Activated CD8-positive, alpha-beta memory T cell treated with anti-CD3 and anti-CD28 coated beads, Interleukin-2, amount 50 U/mL, for 24 hours (primary cell): Measurements from ENCODE around the gene DNAJC6.
"Not testable (repeated sequence)": the region's sequence is repeated elsewhere in the genome, so short reads cannot be mapped to it uniquely, and the experiment has no call there.

ENCODE experiments used
- DNase-seq: peaks from one replicate; pipeline ENCODE4 v3.0.0-alpha.2; 2020; ENCODE audit errors: extremely low read depth

DNAJC6 gene

GRCh38 chr1:65429078-65429477 is 119.7 kb downstream of the DNAJC6 start:
- DNase-seq: no peak

- no peak for DNase-seq
Observed at GRCh38 chr1:65429806-65430205, 120.5 kb downstream of the DNAJC6 start.

DNA sequence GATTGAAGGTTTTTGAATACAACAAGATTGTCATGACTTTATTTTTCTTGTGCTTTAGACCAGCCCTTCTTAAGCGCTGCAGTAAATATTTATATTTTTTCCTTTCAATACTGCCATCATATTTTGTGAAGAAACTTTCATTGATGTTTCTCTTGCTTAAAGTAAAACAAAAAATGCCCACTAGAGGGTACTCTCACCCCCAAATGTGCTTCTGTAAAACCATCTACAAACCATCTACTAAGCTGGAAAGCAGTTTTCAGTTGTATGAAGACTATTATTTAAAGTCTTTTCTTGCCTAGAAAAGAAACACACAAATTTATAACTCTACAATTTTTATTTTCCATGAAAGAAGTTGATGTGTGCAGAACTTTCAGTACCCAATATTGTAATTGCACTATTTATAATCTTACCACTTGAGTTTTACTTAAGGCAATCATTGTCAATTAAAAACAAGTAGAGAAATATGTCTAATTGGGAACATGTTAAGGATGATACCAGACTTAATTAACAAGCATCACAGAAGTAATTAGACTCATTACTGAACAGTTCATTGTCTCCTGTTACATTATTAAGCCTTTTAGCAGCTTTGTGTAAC is 121.9 kb downstream of the DNAJC6 start:
- DNase-seq: no peak

DNA sequence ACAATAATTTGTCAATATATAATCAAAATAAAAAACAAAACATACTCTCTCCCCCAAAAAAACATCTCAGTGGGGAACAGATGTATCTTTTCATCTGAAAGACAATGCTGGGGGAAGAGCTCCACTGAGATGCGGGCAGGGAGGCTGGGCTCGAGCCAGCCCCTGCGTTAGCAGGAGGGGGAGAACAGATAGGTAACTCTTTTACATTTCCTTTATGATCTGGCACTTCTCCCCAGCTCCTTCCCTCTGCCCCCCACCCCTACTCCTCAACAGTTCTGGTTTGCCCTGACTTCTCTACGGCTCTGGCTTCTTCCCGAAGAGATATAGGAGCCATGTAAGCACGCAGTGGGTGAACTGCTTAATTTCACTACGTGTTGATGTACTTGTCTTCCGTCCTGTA is 123.6 kb downstream of the DNAJC6 start:
- no peak for DNase-seq

GRCh38 chr1:65434255-65434654 is 124.9 kb downstream of the DNAJC6 start:
- no peak for DNase-seq

DNA sequence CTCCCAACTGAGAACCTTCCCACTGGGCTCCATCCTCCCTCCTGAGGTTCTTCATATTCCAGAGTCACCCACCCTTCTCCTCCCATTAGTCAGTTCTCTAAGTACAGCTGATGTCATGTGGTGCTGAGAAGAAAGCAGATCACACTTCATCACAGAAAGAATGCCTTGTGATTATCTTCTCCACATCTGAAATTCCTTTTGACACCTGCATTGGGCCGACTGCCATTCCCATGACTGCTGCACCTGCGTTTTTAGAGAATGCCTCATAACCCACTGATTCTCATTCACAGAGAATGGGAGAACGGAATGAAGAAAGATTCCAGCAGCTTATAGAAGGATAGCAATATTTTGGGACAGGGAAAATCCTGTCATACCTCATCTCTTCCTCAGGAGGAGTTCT is 125.4 kb downstream of the DNAJC6 start:
- DNase-seq: no peak

GRCh38 chr1:65435987-65436386 is 126.6 kb downstream of the DNAJC6 start:
- no peak for DNase-seq

- DNase-seq: no peak
Observed at GRCh38 chr1:65437616-65438015, 128.3 kb downstream of the DNAJC6 start.

DNA sequence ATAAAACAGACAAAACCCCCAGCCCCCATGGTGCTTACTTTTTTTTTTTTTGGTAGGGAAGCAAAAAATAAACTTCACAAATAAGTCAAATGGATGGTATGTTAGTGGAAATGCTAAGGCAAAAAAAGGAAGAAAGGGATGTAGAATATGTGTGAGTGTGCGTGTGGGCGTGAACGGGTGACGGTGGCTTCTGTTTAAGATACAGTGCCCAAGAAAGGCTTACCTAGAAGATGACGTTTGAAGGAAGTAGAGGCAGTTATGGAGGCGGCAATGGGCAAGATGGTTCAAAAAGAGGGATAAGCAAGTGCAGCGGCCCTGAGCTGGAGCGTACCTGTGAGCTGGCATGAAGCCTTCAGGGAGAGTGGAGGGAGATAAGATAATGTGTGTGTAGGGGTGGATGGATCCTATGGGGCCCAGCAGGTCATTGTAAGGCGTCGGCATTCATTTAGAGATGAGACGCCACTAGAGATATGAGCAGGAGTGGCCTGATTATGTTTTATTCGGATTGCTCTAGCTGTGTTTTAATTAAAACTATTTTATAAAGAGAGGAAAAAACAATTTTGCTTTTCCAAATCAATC is 131.1 kb downstream of the DNAJC6 start:
- no peak for DNase-seq

DNA sequence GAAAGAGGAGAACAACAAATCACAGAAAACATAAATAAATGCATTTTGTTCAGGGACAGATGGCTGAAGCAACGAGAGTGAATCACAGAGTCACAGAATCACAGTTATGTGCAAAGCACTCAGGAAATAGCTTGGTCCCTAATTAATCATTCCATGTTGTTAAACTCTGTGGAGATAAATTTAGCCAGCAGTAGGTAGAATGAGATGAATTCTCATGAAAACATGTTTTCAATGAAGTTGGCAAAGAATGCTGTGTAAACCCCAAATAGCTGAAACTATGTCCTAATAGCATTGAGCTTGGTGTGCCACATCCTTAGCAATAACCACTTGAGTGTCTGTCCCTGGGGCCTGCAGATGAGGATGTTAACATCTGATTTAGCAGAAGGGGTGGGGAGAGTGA is 131.6 kb downstream of the DNAJC6 start:
- DNase-seq: no peak

DNA sequence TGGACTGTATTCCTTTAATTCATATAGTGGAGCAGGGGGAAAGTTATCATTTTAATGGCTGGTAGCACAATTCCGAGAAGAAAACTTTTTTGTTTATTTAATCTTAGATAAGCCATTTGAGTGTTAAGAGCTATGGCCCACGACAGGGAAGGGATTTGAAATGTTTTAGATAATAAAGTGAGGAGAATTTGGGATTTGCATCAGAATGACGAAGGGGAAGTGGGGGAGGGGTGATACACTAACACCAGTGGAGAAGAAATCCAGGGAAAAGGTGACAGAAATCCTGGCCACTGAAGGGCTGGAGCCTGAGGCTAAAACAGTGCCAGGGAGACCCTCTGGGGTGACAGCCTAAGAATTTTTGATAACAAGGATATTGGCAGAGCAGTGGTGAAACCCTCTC is 132.1 kb downstream of the DNAJC6 start:
- no peak for DNase-seq

DNA sequence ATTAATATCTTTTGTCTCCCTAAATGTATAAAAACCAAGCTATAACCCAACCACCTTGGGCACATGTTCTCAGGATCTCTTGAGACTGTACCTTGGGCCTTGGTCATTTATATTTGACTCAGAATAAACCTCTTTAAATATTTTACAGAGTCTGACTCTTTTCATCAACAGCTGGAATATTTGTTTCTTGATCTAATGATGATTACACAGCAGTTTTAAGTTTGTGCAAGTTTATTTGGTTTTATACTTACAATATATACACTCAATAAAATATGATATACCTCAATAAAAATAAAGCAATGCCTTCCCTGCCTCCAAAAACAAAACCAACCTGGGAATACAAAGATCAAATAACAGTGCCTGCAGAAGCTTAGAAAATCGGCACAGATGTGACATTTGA is 133.1 kb downstream of the DNAJC6 start:
- no peak for DNase-seq

DNA sequence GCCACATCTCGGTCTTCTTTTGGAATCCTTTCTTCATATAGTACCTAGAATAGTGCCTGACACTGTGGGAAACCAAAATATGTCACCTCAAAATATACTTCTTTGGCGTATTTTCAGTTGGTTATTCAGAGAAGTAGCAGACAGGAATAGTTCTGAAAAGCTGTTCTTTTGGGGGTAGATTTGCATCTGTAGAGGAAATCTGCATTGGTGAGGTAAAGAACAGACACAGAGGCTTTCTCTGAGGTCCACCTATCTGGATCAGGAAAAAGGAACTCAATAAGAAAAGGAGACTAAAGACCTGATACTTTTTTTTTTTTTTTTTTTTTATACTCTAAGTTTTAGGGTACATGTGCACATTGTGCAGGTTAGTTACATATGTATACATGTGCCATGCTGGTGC is 134.3 kb downstream of the DNAJC6 start:
- DNase-seq: no peak

- no peak for DNase-seq
Observed at GRCh38 chr1:65444128-65444640, 134.8 kb downstream of the DNAJC6 start.

DNA sequence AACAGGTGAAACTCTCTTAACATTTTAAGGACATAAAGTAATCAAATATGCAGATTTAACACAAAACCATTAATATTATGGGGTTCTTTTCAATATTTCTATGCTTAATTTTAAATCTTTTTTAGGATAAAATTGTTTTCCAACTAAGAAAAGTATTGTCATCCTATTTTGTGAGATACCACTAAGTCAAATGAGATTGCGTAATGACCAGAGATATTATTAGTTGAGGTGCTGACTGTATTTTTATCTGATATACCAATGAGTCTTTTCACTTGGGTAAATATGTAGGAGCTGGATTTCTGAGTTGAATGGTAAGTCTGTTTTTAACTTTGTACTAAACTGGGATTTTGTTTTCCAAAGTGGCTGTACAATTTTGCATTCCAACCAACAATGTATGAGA is 136.5 kb downstream of the DNAJC6 start:
- DNase-seq: no peak

DNA sequence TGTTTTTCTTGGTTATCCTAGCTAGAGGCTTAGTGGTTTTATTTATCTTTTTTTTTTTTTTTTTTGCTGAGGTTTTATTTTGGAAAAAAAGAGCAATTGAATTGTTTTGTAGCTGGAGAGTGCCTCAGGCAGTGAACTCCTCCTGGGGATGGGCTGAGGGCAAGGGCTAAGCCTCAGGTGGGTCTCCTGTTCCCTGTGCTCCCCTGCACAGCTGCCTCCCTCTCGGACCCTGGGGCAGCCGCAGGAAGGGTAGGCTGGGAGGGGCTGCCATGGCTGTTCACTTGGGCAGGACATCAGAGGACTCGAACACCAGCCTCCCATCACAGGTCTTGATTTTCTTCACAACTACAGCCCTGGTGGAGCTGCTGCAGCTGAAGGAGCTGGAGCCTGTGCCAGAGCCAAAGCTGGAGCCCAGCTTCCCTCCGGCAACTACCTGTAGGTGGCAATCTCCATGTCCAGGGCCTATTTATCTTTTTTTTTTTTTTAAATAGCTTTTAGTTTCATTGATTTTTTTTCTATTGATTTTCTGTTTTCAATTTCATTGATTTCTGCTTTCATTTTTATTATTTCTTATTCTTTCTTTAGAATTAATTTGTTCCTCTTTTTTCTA is 140.0 kb downstream of the DNAJC6 start:
- DNase-seq: no peak

- not testable (repeated sequence) for DNase-seq
Observed at GRCh38 chr1:65455678-65456077, 146.3 kb downstream of the DNAJC6 start.

DNA sequence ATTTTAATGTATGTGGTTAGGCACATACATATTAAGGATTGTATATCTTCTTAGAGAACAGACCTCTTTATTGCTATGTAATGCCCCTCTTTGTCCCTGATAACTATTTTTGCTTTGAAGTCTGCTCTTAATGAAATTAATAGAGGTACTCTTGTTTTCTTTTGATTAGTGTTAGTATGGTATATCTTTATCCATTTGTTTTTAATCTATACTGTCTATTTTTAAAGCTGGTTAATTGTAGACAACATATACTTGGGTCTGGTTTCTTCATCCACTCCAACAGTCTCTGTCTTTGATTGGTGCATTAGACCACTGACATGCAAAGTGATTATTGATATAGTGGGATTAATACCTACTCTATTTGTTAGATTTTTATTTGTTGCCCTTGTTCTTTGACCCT is 147.1 kb downstream of the DNAJC6 start:
- no peak for DNase-seq

DNA sequence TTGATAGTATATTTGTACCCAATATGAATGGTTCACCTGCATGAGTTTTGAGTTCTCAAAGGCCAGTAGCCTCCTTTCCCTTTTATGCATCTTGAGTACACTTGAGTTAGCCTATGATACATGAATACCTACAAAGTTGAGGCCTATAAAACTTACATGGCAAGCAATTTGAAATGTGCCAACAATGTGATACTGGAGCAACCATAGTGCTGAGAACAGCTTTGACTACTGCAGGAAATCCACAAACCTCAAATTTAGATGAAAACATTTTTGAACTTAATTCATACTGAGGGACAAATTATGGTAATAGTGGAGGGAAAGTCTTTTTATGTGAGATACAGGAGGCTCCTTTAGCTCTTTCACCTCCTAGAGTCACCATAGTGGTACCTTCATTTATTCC is 148.5 kb downstream of the DNAJC6 start:
- DNase-seq: no peak

DNA sequence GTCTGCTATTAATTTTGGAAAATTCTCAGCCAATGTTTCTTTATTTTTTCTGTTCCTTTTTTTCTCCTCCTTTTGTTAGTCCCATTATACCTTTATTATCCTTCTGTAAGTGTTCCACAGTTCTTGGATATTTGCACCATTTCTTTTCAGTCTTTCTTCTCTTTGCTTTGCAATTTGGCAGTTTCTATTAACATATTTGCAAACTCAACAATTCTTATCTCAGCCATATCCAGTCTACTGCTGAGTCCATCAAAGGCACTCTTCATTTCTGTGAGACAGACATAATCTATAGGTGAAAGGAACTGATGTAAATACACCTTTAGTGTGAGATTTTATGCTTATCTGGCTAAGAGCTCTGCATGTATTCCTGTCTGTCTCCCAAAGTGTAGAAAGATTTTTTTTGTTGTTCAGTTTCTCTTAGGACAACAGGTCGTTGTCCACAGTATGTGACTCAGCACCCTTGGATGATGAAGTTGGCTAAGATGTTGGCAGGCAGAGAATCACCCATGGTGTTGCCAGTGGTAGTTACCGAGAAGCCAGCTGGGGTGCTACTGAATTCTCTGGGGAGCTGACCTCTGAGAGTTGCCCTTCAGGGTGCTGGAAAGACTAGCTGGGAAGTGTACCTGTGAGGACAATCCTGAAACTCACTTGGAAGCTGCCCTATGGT is 149.5 kb downstream of the DNAJC6 start:
- DNase-seq: no peak

GRCh38 chr1:65459397-65459768 is 150.0 kb downstream of the DNAJC6 start:
- DNase-seq: no peak
